C4-2B (cell line): ENCODE results near the gene CNPY3.
"Not testable (repeated sequence)": the region's sequence is repeated elsewhere in the genome, so short reads cannot be mapped to it uniquely, and the experiment has no call there.

Source experiments
- ZFX ChIP-seq: fragments of 450-650 bp; IDR thresholded peaks from 2 replicates; pipeline ENCODE4 v1.6.1; 2017
- TF ChIP-seq, protein P1 (sequence below): fragments of 450-650 bp; conservative IDR thresholded peaks from 2 replicates; pipeline ENCODE4 v1.5.1; 2017; ENCODE audit warnings: mild to moderate bottlenecking

DNA sequence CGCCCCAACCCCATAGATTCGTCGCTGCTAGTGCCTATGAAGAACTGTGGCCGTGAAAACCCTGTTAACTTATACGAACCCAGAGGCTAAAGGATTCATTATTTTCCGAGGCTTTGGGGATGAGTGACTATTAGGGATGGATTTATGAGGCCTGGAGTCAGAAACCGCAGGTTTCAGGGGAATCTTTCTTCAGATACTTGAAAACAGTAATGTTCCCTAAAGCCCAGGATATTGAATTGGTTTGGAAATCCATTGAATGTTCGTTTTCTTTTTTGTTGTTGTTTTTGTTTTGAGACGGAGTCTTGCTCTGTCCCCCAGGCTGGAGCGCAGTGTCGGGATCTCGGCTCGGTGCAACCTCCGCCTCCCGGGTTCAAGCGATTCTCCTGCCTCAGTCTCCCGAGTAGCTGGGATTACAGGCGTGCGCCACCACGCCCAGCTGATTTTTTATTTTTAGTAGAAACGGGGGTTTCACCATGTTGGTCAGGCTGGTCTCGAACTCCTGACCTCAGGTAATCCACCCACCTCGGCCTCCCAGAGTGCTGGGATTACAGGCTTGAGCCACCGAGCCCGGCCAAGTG lies 49.0 kb upstream of the CNPY3 start:
- TF ChIP-seq, protein P1, sequence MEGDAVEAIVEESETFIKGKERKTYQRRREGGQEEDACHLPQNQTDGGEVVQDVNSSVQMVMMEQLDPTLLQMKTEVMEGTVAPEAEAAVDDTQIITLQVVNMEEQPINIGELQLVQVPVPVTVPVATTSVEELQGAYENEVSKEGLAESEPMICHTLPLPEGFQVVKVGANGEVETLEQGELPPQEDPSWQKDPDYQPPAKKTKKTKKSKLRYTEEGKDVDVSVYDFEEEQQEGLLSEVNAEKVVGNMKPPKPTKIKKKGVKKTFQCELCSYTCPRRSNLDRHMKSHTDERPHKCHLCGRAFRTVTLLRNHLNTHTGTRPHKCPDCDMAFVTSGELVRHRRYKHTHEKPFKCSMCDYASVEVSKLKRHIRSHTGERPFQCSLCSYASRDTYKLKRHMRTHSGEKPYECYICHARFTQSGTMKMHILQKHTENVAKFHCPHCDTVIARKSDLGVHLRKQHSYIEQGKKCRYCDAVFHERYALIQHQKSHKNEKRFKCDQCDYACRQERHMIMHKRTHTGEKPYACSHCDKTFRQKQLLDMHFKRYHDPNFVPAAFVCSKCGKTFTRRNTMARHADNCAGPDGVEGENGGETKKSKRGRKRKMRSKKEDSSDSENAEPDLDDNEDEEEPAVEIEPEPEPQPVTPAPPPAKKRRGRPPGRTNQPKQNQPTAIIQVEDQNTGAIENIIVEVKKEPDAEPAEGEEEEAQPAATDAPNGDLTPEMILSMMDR, result not testable (repeated sequence)
- not testable (repeated sequence) for TF ChIP-seq ZFX
